ENCODE results near the gene HIRIP3. TPM values are rescaled to one million over a fixed set of nuclear protein-coding genes. Genes with fewer than 3 reads are reported as not detected.

Gene HIRIP3
- total and polyA plus RNA-seq, 2 donors (not counting 3 experiments of a cell fraction or from before 2014, with no cell fraction given) = 6.7 to 8.6 TPM

DNA sequence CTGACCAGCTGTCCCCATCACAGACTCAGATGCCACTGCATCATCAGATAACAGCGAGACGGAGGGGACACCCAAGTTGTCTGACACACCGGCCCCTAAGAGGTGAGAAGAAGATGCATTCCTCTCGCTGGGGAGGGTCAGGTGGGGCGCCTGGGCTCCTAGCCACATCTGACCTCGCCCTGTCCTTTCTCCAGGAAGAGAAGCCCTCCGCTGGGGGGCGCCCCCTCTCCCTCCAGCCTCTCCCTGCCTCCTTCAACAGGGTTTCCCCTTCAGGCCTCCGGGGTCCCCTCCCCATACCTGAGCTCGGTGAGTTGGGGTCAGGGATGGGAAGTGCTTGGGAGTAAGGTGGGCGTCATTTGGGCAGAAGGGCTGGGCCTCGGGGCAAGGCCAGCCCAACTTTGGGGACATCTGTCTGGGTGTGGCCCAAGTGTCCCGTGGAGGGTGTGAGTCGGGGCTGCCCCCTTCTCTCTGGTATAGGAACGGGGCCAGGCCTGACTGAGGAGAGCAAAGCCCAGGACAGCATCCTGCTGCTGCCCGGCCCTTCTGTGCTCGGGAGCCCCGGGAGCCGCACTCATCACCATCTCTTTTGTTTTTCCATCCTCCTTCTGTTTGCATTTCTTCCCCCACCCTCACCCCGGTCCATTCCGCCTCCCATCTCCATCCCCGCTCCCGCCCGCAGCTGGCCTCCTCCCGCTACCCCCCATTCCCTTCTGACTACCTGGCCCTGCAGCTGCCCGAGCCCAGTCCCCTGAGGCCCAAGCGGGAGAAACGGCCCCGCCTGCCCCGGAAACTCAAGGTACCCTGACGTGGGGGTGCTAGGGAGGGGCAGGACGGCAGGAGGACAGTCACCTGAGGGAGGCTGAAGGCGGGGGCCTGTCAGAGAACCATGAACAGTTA lies 5.6 kb upstream of the HIRIP3 start:
- FAIRE-seq = no peak
- Histone ChIP-seq H3K9ac (replicated peaks; ENCODE audit: extremely low read depth, insufficient read depth, low read length) (no peak overlapping the region), H3K4me2 (ENCODE audit: insufficient read depth, low read length) (no peak overlapping the region), H2AFZ (ENCODE audit: low read depth, low read length) (no peak overlapping the region), H3K79me2 (ENCODE audit: control insufficient read depth, insufficient read depth, low read length) (peaks cover 7% of the 10 kb centered on the region), H3K27me3 (ENCODE audit: control insufficient read depth in 2 of 2, insufficient read depth in 2 of 2, low read length in 2 of 2) (no peaks in the 10 kb centered on the region), H3K9me1 (replicated peaks; ENCODE audit: control insufficient read depth, extremely low read depth, insufficient read depth, low read length) (no peaks in the 10 kb centered on the region), H3K36me3 (ENCODE audit: control insufficient read depth in 2 of 2, extremely low read depth in 1 of 2, insufficient read depth in 2 of 2, low read length in 2 of 2) (peaks cover 0 to 7% of the 10 kb centered on the region in 2 experiments), H3K9me3 (replicated peaks; ENCODE audit: control insufficient read depth, insufficient read depth, low read length) (no peaks in the 10 kb centered on the region), H4K20me1 (replicated peaks; ENCODE audit: control insufficient read depth, extremely low read depth, insufficient read depth, low read length) (no peaks in the 10 kb centered on the region), H3K4me1 (ENCODE audit: control insufficient read depth, extremely low read depth, insufficient read depth, low read length) (peaks cover 8% of the 10 kb centered on the region), H3K4me3 (replicated peaks in 1 of 3; ENCODE audit: insufficient read depth in 1 of 3, low read depth in 1 of 3, low read length in 3 of 3) (no peak overlapping the region), H3K27ac (ENCODE audit: insufficient read depth, low read depth, low read length) (no peak overlapping the region)
- POLR2A ChIA-PET = no interaction called here
- CTCF ChIA-PET = no interaction called here
- BruUV-seq (replicated peaks) = no TSS peak
- dilution Hi-C loops (cut with MboI; ENCODE audit: extremely low pct_ligation_motif_present, low sequenced_read_pairs) (no loop called here), intact Hi-C loops (cut with micrococcal nuclease) (no loop called here)
- TF ChIP-seq POLR2A (IDR thresholded peaks at IDR 0.05; ENCODE audit: low read depth, low read length) = no peak
- no peak for TF ChIP-seq EZH2 (IDR thresholded peaks at IDR 0.05; ENCODE audit: borderline replicate concordance, low read depth, low read length, severe bottlenecking)
- no peak for TF ChIP-seq POLR2AphosphoS5 (IDR thresholded peaks at IDR 0.05; ENCODE audit: insufficient read depth, low read depth, low read length)
- no peak for TF ChIP-seq MAX (IDR thresholded peaks at IDR 0.05; ENCODE audit: insufficient read depth, insufficient read length)
- no peak for TF ChIP-seq JUN (IDR thresholded peaks at IDR 0.05; ENCODE audit: borderline replicate concordance, insufficient read depth, insufficient read length, low read depth)
- TF ChIP-seq GATA2 (IDR thresholded peaks at IDR 0.05; ENCODE audit: insufficient read depth, insufficient read length, low read depth, low read length) = no peak
- TF ChIP-seq FOS (IDR thresholded peaks at IDR 0.05; ENCODE audit: borderline replicate concordance, insufficient read depth, low read length) = no peak
- TF ChIP-seq, protein P1, sequence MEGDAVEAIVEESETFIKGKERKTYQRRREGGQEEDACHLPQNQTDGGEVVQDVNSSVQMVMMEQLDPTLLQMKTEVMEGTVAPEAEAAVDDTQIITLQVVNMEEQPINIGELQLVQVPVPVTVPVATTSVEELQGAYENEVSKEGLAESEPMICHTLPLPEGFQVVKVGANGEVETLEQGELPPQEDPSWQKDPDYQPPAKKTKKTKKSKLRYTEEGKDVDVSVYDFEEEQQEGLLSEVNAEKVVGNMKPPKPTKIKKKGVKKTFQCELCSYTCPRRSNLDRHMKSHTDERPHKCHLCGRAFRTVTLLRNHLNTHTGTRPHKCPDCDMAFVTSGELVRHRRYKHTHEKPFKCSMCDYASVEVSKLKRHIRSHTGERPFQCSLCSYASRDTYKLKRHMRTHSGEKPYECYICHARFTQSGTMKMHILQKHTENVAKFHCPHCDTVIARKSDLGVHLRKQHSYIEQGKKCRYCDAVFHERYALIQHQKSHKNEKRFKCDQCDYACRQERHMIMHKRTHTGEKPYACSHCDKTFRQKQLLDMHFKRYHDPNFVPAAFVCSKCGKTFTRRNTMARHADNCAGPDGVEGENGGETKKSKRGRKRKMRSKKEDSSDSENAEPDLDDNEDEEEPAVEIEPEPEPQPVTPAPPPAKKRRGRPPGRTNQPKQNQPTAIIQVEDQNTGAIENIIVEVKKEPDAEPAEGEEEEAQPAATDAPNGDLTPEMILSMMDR (IDR thresholded peaks at IDR 0.05; ENCODE audit: extremely low read depth in 1 of 2, insufficient read depth in 1 of 2, low read depth in 1 of 2, low read length in 2 of 2) = no peak
- TF ChIP-seq MYC (IDR thresholded peaks at IDR 0.05; ENCODE audit: low read depth, low read length) = no peak
- no peak for DNase-seq (ENCODE audit: low read depth, low spot score)
